GM19043 (cell line): ENCODE measurements around the gene ADRB1.
A peak's percentile ranks its signal among the peaks of the same experiment; 100 is the strongest.

Experiments used
- ATAC-seq: cut with Tn5 transposase; IDR thresholded peaks from one replicate; pipeline ENCODE4 v1.9.1; 2021; ENCODE audit warnings: low read depth; ENCODE audit not compliant: unreplicated experiment

The ADRB1 gene

GRCh38 chr10:114083040-114083439 is 39.4 kb downstream of the ADRB1 start:
- no peak for ATAC-seq

- ATAC-seq, result no peak
Observed at GRCh38 chr10:114084215-114084614, 40.5 kb downstream of the ADRB1 start.

- no peak for ATAC-seq
Observed at GRCh38 chr10:114087255-114087654, 43.6 kb downstream of the ADRB1 start.

- no peak for ATAC-seq
Observed at GRCh38 chr10:114087655-114088054, 44.0 kb downstream of the ADRB1 start.

- ATAC-seq, result no peak
Observed at GRCh38 chr10:114094795-114095194, 51.1 kb downstream of the ADRB1 start.

GRCh38 chr10:114095559-114096337 is 52.1 kb downstream of the ADRB1 start:
- ATAC-seq, result peak; percentile 44
